Measurements from ENCODE around the gene CNTNAP2.

DNA sequence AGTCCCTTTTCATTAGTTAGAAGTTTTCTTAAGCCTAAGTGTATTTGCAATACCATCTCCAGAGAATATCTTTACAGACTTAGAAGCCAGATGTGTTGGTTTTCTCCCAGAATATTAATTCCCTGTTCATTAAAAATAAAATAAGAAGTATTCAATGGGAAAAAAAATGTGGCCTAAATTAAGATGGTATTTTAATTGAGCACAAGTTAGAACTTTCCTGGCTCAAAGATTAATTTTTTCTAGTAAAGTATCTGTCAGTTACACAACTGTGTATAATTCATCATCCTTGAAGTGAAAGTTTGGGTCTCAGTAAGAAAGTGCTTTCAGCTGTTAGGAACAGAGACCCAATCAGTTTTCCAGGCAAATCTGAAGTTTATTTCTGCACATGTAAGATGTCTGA lies 1294.5 kb downstream of the CNTNAP2 start:
- TF ChIP-seq, protein P1, sequence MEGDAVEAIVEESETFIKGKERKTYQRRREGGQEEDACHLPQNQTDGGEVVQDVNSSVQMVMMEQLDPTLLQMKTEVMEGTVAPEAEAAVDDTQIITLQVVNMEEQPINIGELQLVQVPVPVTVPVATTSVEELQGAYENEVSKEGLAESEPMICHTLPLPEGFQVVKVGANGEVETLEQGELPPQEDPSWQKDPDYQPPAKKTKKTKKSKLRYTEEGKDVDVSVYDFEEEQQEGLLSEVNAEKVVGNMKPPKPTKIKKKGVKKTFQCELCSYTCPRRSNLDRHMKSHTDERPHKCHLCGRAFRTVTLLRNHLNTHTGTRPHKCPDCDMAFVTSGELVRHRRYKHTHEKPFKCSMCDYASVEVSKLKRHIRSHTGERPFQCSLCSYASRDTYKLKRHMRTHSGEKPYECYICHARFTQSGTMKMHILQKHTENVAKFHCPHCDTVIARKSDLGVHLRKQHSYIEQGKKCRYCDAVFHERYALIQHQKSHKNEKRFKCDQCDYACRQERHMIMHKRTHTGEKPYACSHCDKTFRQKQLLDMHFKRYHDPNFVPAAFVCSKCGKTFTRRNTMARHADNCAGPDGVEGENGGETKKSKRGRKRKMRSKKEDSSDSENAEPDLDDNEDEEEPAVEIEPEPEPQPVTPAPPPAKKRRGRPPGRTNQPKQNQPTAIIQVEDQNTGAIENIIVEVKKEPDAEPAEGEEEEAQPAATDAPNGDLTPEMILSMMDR (IDR thresholded peaks at IDR 0.05): no peak
- no peak for TF ChIP-seq POLR2A (IDR thresholded peaks at IDR 0.05)

All from lower leg skin (tissue), 3 donors.